HG03558 (cell line): Measurements from ENCODE around the gene PPHLN1.
"Not testable (repeated sequence)": the region's sequence is repeated elsewhere in the genome, so short reads cannot be mapped to it uniquely, and the experiment has no call there.

Experiments
- ATAC-seq: cut with Tn5 transposase; IDR thresholded peaks from one replicate; pipeline ENCODE4 v1.9.1; 2021; ENCODE audit warnings: moderate number of reproducible peaks; ENCODE audit not compliant: unreplicated experiment; ENCODE audit errors: extremely low read depth

Gene PPHLN1

GRCh38 chr12:42315108-42315507 is 10.9 kb upstream of the PPHLN1 start:
- ATAC-seq = no peak

DNA sequence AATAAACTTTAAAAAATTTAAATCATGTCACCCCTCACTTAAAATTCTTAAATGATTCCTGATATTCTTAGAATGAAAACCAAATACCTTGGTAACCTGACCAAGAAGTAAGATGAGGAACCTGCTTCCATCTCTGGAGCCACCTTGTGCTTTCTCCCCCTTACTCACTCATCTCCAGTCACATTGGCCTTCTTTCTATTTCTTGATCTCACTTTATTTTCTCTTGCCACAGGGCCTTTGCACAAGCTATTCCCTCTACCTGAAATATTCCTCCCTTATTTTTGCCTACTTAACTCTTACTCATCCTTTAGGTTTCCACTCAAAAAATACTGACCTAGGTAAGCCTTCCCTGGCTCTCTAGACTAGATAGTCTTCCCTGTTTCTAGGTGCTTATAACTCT is 5.2 kb upstream of the PPHLN1 start:
- no peak for ATAC-seq

GRCh38 chr12:42322567-42322966 is 3.4 kb upstream of the PPHLN1 start:
- no peak for ATAC-seq

- ATAC-seq = no peak
These were observed 2.1 kb upstream of the PPHLN1 start for GRCh38 chr12:42323856-42324255.

DNA sequence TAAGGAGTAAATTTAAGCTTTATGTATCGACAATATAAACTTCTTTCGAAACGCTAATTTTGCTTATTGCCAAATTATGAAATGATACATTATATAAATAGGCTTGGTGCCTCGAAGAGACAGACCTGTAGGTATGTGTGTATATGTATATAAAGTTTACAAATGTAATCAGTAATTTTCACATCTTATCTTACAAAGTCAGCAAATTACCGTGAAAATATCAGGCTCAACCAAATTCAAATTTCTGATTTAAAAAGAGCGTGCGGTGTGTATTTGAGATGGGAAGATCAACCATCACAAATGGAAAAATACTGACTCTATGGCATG is 678 bp upstream of the PPHLN1 start:
- ATAC-seq = no peak

GRCh38 chr12:42326541-42327226 is 717 bp downstream of the PPHLN1 start:
- ATAC-seq = peak; percentile 7

DNA sequence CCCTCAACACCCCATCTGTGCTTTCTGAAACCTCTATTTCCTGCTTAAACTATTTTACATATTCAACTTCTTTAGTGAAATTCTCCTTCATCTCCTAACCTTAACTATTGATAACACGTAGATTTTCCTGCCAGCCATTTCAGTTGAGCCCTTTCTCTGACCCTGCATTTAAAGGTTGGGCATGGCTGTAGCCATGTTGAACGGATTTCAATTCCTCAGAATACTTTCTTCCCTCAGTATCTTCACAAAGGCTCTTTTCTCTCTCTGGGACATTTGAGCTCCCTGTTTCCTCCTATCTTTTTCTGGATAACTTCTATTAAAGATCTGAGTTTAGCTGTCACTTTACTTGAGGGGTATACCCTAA is 1.2 kb downstream of the PPHLN1 start:
- ATAC-seq = no peak

DNA sequence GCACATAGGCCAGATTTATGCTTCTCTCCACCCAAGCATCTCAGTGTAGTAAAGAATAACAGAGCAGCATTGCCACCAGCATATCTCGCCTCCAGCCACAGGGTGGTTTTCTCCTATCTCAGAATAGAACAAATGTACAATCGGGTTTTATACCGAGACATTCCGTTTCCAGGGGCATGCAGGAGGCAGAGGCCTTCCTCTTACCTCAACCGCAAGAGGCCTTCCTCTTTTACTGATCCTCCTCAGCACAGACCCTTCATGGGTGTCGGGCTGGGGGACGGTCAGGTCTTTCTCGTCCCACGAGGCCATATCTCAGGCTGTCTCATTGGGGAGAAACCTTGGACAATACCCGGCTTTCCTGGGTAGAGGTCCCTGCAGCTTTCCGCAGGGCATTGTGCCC is 4.1 kb downstream of the PPHLN1 start:
- ATAC-seq = not testable (repeated sequence)

DNA sequence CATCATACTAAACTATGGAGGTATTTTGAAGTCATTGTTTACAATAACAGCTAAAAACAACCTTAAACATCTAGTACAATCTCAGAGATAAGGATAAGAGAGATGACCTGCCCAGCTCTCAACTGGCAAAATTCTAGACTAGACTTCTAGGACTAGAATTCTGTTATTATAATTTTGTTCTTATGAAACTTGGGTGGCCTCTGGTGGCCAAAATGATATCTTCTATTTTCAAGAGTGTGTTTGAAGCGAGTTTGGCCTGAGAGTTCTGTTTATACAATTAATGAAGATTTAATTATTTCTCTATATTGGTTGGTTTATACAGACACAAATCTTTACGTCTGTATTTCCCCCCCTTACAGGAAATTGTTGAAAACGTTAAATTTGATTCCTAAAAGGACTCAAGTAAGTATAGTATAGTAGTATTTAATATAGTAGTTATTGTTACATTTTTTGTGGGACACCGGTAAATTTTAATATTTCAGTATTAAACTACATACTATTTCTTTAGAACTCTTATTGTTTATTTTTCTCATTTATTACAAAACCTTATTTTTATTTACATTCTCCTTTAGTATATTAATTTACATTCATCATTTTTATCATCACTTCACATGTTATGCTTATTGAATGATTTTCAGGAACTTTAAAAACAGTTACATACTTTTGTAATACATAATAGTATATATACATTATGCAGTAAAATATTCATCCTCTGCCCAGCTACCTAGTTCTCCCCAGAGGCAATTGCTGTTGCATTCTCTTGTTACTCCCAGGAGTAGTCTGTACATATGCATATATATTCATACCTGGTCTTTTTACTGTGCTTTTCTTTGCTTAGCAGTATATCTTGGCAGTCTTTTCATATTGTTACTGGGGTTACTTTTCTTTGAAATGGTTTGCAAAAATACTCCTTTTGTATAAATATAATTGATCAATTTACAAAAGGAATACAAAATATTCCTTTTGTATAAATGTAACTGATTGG is 6.6 kb downstream of the PPHLN1 start:
- ATAC-seq = peak; percentile 63

DNA sequence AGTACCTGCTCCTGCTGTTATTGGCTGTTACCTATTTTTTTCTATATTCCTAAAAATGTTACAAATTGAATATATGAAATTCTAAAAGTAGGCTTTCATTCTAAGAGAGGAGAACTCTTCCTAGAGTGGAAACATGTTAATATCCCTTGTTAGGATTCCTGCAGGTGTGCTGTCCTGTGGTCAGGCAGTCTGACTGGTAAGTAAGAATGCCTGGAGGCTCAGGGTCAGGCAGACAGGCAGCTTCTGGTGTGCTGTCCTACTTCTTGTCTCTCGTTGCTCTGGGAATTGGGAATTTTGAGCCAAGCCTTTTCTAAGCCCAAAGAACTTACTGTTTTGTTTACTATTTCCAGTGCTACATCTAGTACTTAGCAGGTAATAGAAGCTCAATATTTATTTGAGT is 10.3 kb downstream of the PPHLN1 start:
- ATAC-seq = no peak

GRCh38 chr12:42338280-42338679 is 12.3 kb downstream of the PPHLN1 start:
- no peak for ATAC-seq

GRCh38 chr12:42342028-42342427 is 16.1 kb downstream of the PPHLN1 start:
- no peak for ATAC-seq

- no peak for ATAC-seq
These were observed 17.8 kb downstream of the PPHLN1 start for GRCh38 chr12:42343721-42344120.

DNA sequence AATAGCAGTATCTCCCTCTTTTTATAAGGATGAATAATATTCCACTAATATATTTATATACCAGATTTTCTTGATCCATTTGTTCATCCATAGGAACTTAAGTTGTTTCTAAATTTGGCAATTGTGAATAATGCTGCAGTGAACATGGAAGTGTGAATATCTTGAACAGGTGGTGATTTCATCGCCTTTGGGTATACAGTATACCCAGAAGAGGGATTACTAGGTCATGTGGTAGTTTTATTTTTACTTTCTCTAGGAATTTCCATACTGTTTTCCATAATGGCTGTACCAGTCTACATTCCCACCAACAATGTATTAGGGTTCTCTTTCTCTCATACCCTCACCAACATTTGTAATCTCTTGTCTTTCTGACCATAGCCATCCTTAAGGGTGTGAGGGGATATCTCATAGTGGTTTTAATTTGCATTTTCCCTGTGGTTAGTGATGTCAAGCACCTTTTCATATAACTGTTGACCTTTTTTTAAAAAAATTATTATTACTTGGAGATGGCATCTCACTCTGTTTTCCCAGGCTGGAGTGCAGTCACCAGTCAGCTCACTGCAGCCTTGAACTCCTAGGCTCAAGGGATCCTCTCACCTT is 20.5 kb downstream of the PPHLN1 start:
- no peak for ATAC-seq

DNA sequence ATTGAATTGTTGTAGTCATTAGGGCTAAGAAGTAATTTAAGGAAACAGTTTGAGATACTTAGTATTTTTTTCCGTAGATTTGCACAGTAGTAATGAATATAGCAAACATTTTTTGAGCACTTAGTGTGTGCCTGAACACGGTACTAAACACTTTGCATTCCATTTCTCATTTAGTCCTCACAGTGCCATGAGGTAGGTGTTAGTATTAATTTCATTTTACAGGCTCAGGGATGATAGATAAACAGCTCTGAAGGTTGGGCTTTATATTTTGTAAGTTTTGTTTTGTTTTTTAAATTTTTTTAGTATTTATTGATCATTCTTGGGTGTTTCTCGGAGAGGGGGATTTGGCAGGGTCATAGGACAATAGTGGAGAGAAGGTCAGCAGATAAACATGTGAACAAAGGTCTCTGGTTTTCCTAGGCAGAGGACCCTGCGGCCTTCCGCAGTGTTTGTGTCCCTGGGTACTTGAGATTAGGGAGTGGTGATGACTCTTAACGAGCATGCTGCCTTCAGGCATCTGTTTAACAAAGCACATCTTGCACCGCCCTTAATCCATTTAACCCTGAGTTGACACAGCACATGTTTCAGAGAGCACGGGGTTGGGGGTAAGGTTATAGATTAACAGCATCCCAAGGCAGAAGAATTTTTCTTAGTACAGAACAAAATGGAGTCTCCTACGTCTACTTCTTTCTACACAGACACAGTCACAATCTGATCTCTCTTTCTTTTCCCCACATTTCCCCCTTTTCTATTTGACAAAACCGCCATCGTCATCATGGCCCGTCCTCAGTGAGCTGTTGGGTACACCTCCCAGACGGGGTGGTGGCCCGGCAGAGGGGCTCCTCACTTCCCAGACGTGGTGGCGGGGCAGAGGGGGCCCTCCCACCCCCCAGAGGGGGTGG is 23.4 kb downstream of the PPHLN1 start:
- ATAC-seq = not testable (repeated sequence)

GRCh38 chr12:42350021-42350407 is 24.0 kb downstream of the PPHLN1 start:
- ATAC-seq = not testable (repeated sequence)

- ATAC-seq = no peak
These were observed 30.4 kb downstream of the PPHLN1 start for GRCh38 chr12:42356344-42356743.

GRCh38 chr12:42360747-42361403 is 34.9 kb downstream of the PPHLN1 start:
- peak; percentile 79 for ATAC-seq

DNA sequence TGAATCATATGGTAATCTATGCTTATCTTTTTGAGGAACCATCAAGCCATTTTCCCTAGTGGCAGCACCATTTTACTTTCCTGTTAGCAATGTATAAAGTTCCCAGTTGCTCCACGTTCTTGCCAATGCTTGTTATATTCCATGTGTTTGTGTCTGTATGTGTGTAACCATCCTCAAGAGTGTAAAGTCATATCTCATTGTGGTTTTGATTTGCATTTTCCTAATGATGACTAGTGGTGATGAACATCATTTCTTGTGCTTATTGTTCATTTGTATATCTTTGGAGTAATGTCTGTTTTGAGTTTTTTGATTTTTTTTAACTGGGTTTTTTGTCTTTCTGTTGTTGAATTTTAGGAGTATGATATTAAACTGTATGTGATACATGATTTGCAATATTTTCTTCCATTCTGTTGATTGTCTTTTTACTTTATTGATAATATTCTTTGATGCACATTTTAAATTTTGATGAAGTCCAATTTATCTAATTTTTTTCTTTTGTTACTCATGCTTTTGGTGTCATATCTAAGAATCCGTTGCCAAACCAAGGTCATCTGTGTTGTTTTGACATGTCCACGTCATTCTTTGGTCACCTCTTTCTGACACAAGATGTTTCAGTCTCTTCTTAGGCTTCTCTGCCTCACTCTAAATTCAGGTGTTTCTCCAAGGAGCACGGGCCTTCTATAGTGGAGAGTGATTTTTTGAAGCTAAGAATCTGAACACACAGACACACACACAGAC is 36.1 kb downstream of the PPHLN1 start:
- ATAC-seq = no peak
